HT1080 (cell line): ENCODE data around the gene ISLR. TPM values are rescaled to one million over a fixed set of nuclear protein-coding genes. Genes with fewer than 3 reads are reported as not detected.
"Not testable (repeated sequence)": the region's sequence is repeated elsewhere in the genome, so short reads cannot be mapped to it uniquely, and the experiment has no call there.

ENCODE experiments used
- DNase-seq: peaks from one replicate; pipeline ENCODE4 v3.0.0-alpha.2; 2015; ENCODE audit warnings: low read depth
- total RNA-seq: library from RNA; depleted of rRNA; stranded (reverse); fragments of >200 nt; shearing (Covaris generic); gene quantifications from 2 replicates; pipeline ENCODE4 v1.2.3, GENCODE V29; 2014

ISLR gene
- total RNA-seq, 1 experiment from 2014 or later, result 0.05 TPM

DNA sequence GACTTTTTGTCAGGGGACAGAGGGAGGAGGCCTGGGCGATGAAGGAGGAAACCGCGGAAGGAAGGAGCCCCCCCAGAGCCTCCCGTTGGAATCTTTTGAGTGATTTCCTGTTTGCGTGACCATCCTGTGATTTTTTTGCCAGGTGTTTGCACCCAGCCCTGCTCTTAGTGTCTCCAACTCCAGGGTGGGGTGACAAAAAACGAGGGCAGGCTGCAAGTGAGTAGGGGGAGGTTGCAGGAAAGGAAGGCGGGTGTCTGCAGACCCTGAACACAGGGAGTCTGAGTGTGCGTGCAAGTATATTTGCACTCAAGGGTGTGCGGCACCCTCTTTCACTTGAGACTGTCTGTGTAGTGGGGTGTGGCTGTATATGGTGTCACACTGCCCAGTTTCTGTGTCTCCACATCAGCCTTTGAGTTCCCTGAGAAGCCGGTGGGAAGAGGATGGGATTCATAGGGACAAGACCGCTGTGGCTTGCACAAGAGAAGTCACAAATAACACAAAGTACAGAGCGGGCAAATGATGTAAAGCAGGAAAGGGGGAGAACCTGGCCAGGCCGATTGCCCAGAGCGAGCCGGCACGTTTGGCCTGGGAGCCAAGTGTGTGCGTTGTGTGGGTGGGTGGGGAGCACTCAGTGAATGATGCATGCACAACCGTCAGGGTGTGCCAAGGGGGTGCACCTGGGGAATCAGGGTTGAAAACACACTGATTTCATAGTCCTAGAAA lies 36.5 kb upstream of the ISLR start:
- no peak for DNase-seq

DNA sequence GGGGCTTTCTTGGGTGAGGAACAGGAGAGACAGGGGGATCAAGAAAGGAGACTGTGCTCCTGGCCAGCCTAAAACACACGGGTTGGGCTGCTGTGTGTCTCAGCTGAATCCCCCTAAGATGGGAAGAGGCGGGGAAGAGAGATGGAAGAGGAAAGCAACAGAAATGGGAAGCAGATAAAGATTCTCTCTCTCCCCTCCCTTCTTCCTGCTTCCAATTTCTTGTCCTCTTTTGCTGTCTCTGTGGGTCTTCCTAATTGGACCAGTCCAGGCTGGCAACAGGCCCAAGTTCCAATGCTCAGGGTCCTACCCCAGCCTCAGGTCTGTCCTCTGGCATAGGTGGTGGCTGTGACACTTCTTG lies 36.0 kb upstream of the ISLR start:
- DNase-seq, result no peak

- DNase-seq, result no peak
Observed at GRCh38 chr15:74138642-74139041, 34.9 kb upstream of the ISLR start.

GRCh38 chr15:74141591-74141990 lies 31.9 kb upstream of the ISLR start:
- DNase-seq, result no peak

GRCh38 chr15:74144153-74144775 lies 29.2 kb upstream of the ISLR start:
- peak; percentile 30 for DNase-seq

- DNase-seq, result no peak
Observed at GRCh38 chr15:74146277-74146800, 27.2 kb upstream of the ISLR start.

DNA sequence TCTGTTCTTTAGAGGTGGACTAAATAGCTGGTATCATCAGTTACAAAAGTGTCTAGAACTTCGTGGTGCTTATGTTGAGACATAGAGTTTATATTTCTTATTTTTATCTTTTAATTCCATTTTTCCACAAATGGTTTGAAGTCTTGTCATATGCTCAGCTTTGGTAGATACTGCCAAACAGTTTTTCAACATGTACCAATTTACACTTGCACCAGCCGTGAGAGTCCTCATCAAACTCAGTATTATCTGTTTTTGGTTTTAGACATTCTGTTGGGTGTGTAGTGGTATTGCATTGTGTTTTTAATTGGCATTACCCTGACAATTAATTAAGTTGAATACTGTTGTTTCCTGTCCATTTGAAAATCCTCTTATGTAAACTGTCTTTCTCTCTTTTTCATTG lies 26.5 kb upstream of the ISLR start:
- no peak for DNase-seq

DNA sequence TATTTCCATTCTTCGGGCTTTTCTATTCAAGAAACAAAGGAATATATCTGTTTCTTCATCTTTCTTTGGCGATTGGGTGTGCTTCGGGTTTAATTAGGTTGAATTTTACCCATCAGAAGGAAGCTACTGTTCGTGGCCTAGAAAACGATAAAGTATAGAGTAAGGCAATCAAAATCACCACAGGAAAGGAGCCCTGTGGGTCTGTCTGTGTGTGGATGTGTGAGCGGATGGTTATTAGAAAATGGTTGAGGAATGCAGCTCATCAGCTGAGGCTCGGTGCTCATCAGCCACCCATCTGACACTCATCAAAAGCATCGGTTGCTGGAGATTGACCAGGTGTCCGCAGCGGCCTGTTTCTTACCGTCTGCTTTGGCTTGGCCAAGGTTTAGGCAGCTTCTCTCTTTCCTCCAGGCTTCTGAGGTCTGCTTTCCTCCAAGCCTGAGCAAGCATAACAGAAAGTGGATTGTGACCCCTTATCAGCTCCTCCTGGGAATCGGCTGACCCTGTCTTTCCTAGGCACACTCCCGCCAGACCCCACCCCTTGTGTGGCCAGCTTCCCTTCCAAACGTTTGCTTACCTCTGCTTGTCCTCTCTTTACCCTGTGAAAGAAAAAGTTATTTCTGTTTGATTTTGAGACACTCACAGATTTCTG lies 17.6 kb upstream of the ISLR start:
- DNase-seq, result no peak

DNA sequence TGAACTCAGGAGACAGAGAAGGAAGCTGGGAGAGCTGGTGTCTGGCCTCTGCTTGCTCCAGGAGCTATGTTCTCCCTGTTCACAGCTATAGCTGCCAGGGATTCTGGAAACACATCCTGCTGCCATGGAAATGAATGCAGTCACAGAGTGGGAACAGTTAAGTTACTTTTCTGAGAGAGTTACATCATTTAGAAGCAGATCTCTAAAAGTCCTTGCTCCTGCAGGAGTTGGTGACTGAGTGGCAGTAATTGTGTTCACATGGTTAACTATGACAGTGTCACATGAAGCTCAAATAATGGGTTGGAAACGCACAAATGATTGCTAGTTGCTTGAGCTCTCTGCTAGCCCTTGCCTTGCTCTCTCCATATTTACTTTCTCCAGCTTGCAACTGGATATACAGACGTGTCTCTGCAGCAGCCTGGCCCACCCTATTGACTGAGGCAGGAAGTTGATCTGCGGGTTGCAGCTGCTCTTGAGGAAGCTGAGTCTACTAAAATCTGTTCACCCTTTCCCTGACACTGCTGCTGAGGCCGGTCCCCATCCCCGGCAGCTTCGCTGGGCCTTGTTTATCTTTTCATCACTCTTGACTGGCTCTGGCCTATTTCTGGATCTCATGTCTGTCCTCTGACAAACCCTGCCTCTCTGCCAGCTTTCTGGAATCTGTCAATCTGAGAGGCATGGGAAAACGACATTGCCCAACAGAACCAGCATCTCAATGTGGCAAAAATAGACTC lies 16.7 kb upstream of the ISLR start:
- DNase-seq, result no peak

GRCh38 chr15:74157868-74158827 lies 15.4 kb upstream of the ISLR start:
- no peak for DNase-seq

GRCh38 chr15:74158855-74159650 lies 14.5 kb upstream of the ISLR start:
- no peak for DNase-seq

GRCh38 chr15:74159773-74160172 lies 13.7 kb upstream of the ISLR start:
- DNase-seq, result no peak

GRCh38 chr15:74160390-74160789 lies 13.1 kb upstream of the ISLR start:
- DNase-seq, result not testable (repeated sequence)

- not testable (repeated sequence) for DNase-seq
Observed at GRCh38 chr15:74162195-74162536, 11.3 kb upstream of the ISLR start.

DNA sequence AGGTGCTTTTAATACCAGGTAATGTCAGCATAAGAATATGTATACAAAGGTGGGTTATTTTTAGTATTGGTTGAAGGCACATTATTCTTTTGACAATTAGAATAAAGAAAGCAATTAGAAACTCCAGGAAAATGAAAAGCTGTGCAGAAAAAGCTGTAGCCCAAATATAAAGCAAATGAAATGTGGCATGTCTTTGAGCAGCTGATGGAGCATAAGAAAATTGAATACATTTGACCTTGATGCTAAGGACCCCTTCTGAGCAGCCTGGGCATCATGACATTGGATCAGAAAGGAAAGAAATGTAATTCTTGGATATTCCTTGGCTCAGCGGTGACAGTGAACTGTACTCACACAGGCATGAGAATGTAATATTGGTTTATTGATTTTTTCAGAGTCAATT lies 8.0 kb upstream of the ISLR start:
- no peak for DNase-seq

DNA sequence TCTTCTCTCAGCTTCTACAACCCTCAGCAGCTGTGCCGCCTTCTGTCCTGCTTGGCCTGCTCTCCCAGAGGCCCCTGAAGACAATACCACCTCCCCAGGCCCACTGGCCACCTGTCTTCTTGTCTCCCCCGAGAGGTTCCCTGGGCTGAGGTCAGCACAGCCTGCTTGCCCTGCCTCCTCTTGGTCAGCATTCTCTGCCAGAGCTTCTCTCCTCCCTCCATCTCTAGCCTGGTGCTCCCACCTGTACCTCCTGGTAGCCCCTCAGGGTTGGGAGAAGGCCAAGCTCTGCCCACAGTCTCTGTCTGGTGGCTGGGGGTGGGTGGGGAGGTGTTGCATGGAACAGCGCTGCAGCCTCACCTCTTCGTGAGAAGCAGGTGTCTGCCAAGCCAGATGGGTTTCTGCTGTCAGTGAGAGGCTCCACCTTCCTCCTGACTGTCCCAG lies 5.6 kb upstream of the ISLR start:
- DNase-seq, result no peak

- DNase-seq, result no peak
Observed at GRCh38 chr15:74168711-74169126, 4.8 kb upstream of the ISLR start.

DNA sequence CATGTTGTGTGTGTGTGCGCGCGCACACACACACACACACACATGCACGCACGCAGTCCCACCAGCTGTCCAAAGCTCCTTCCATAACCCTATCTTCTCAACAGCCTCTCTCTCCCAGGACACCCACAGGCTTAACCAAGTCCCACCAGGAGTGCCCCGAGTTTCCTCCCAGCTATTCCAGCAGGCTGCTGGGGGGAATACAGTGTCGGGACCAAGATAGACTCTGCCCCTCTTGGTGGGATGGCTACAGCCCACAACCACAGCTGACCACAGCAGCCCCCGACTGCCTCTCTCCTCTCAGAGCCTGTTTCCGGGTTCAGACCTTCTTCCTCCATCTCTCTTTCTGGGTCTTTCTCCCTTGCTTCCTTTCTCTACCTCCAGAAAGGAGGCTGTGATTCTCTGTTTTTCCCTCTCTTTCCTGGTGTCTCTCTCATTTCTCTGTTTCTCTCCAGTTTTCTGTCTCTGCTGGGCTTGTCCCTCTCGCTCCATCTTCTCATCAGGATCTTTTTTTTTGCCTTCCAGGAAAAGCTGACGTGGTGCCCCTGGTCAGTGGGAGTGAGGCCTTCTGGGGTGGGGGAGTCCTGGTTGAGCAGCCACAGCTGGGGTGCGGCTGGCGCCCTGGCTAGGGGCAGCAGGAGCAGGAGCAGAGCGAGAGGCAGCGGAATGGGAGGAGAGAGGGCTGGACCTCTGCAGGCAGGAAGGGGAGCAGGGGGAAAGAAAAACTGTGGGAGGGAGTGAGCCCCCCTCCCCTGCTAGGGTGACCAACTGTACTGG lies 3.3 kb upstream of the ISLR start:
- no peak for DNase-seq
